ENCODE results near the gene MGAT5.

The MGAT5 gene

GRCh38 chr2:134254824-134255223 is 952 bp downstream of the MGAT5 start:
- Mint-ChIP-seq H3K4me1 (ENCODE audit: low read depth) (peaks cover 94% of the 10 kb centered on the region), H3K9me3 (no peaks in the 10 kb centered on the region), H3K27me3 (no peaks in the 10 kb centered on the region), H3K27ac (no peak overlapping the region), H3K4me3 (no peak overlapping the region), H3K36me3 (ENCODE audit: low read depth) (peaks cover 43% of the 10 kb centered on the region)
- DNase-seq = no peak

- peak overlapping the region; percentile 29 for H3K27ac Mint-ChIP-seq
- H3K4me1 Mint-ChIP-seq (ENCODE audit: low read depth) = peaks cover 95% of the 10 kb centered on the region
- H3K36me3 Mint-ChIP-seq (ENCODE audit: low read depth) = peaks cover 46% of the 10 kb centered on the region
- no peaks in the 10 kb centered on the region for H3K9me3 Mint-ChIP-seq
- no peaks in the 10 kb centered on the region for H3K27me3 Mint-ChIP-seq
- no peak for DNase-seq
- H3K4me3 Mint-ChIP-seq = no peak overlapping the region
These were observed 3.1 kb downstream of the MGAT5 start for GRCh38 chr2:134256956-134257355.

- H3K9me3 Mint-ChIP-seq = no peaks in the 10 kb centered on the region
- H3K4me1 Mint-ChIP-seq (ENCODE audit: low read depth) = peaks cover 95% of the 10 kb centered on the region
- peaks cover 45% of the 10 kb centered on the region for H3K36me3 Mint-ChIP-seq (ENCODE audit: low read depth)
- H3K4me3 Mint-ChIP-seq = no peak overlapping the region
- no peaks in the 10 kb centered on the region for H3K27me3 Mint-ChIP-seq
- no peak for DNase-seq
- peak overlapping the region; percentile 29 for H3K27ac Mint-ChIP-seq
These were observed 3.6 kb downstream of the MGAT5 start for GRCh38 chr2:134257509-134257908.

GRCh38 chr2:134257965-134258683 is 4.3 kb downstream of the MGAT5 start:
- no peak for DNase-seq
- H3K4me3 Mint-ChIP-seq = peak overlapping the region; percentile 21

GRCh38 chr2:134258684-134259388 is 5.0 kb downstream of the MGAT5 start:
- Mint-ChIP-seq H3K27me3 (no peaks in the 10 kb centered on the region), H3K36me3 (ENCODE audit: low read depth) (peaks cover 40% of the 10 kb centered on the region), H3K9me3 (no peaks in the 10 kb centered on the region), H3K4me3 (peak overlapping the region; percentile 21), H3K27ac (peak overlapping the region; percentile 56), H3K4me1 (ENCODE audit: low read depth) (peaks cover 92% of the 10 kb centered on the region)
- peak; percentile 47 for DNase-seq

More at GRCh38 chr2:134257965-134258683, 4.3 kb downstream of the MGAT5 start:
- peak overlapping the region; percentile 56 for H3K27ac Mint-ChIP-seq
- H3K27me3 Mint-ChIP-seq = no peaks in the 10 kb centered on the region
- no peaks in the 10 kb centered on the region for H3K9me3 Mint-ChIP-seq
- peaks cover 95% of the 10 kb centered on the region for H3K4me1 Mint-ChIP-seq (ENCODE audit: low read depth)
- H3K36me3 Mint-ChIP-seq (ENCODE audit: low read depth) = peaks cover 45% of the 10 kb centered on the region

- Mint-ChIP-seq H3K27ac (peak overlapping the region; percentile 66), H3K4me1 (ENCODE audit: low read depth) (peaks cover 85% of the 10 kb centered on the region), H3K9me3 (no peaks in the 10 kb centered on the region), H3K36me3 (ENCODE audit: low read depth) (peaks cover 35% of the 10 kb centered on the region), H3K4me3 (no peak overlapping the region), H3K27me3 (no peaks in the 10 kb centered on the region)
- no peak for DNase-seq
These were observed 5.7 kb downstream of the MGAT5 start for GRCh38 chr2:134259571-134259970.

- Mint-ChIP-seq H3K27ac (no peak overlapping the region), H3K36me3 (ENCODE audit: low read depth) (peaks cover 35% of the 10 kb centered on the region), H3K4me3 (no peak overlapping the region), H3K4me1 (ENCODE audit: low read depth) (peaks cover 81% of the 10 kb centered on the region), H3K27me3 (no peaks in the 10 kb centered on the region), H3K9me3 (no peaks in the 10 kb centered on the region)
- DNase-seq = no peak
These were observed 6.1 kb downstream of the MGAT5 start for GRCh38 chr2:134259994-134260393.

- Mint-ChIP-seq H3K9me3 (no peaks in the 10 kb centered on the region), H3K4me1 (ENCODE audit: low read depth) (peaks cover 76% of the 10 kb centered on the region), H3K27ac (no peak overlapping the region), H3K36me3 (ENCODE audit: low read depth) (peaks cover 31% of the 10 kb centered on the region), H3K27me3 (no peaks in the 10 kb centered on the region), H3K4me3 (no peak overlapping the region)
- no peak for DNase-seq
These were observed 6.8 kb downstream of the MGAT5 start for GRCh38 chr2:134260713-134261112.

- Mint-ChIP-seq H3K9me3 (no peaks in the 10 kb centered on the region), H3K36me3 (ENCODE audit: low read depth) (peaks cover 27% of the 10 kb centered on the region), H3K4me3 (no peak overlapping the region), H3K27me3 (no peaks in the 10 kb centered on the region), H3K4me1 (ENCODE audit: low read depth) (peaks cover 71% of the 10 kb centered on the region), H3K27ac (peak overlapping the region; percentile 58)
- DNase-seq = no peak
These were observed 7.7 kb downstream of the MGAT5 start for GRCh38 chr2:134261398-134262131.

- Mint-ChIP-seq H3K4me3 (no peak overlapping the region), H3K36me3 (ENCODE audit: low read depth) (peaks cover 27% of the 10 kb centered on the region), H3K27ac (peak overlapping the region; percentile 50), H3K27me3 (no peaks in the 10 kb centered on the region), H3K9me3 (no peaks in the 10 kb centered on the region), H3K4me1 (ENCODE audit: low read depth) (peaks cover 69% of the 10 kb centered on the region)
- no peak for DNase-seq
These were observed 8.8 kb downstream of the MGAT5 start for GRCh38 chr2:134262684-134263083.

GRCh38 chr2:134268265-134268664 is 14.4 kb downstream of the MGAT5 start:
- DNase-seq = no peak
- H3K27me3 Mint-ChIP-seq = no peaks in the 10 kb centered on the region
- no peak overlapping the region for H3K4me3 Mint-ChIP-seq
- peaks cover 51% of the 10 kb centered on the region for H3K4me1 Mint-ChIP-seq (ENCODE audit: low read depth)
- peaks cover 57% of the 10 kb centered on the region for H3K36me3 Mint-ChIP-seq (ENCODE audit: low read depth)
- no peak overlapping the region for H3K27ac Mint-ChIP-seq
- H3K9me3 Mint-ChIP-seq = no peaks in the 10 kb centered on the region

- Mint-ChIP-seq H3K27ac (no peak overlapping the region), H3K36me3 (ENCODE audit: low read depth) (peaks cover 64% of the 10 kb centered on the region), H3K4me1 (ENCODE audit: low read depth) (peaks cover 53% of the 10 kb centered on the region), H3K9me3 (no peaks in the 10 kb centered on the region), H3K4me3 (no peak overlapping the region), H3K27me3 (no peaks in the 10 kb centered on the region)
- DNase-seq = no peak
These were observed 15.4 kb downstream of the MGAT5 start for GRCh38 chr2:134269230-134269629.

- no peak for DNase-seq
- Mint-ChIP-seq H3K36me3 (ENCODE audit: low read depth) (peaks cover 64% of the 10 kb centered on the region), H3K4me1 (ENCODE audit: low read depth) (peaks cover 58% of the 10 kb centered on the region), H3K27ac (no peak overlapping the region), H3K9me3 (no peaks in the 10 kb centered on the region), H3K27me3 (no peaks in the 10 kb centered on the region), H3K4me3 (no peak overlapping the region)
These were observed 16.3 kb downstream of the MGAT5 start for GRCh38 chr2:134269972-134270735.

GRCh38 chr2:134271758-134272157 is 17.9 kb downstream of the MGAT5 start:
- peaks cover 63% of the 10 kb centered on the region for H3K4me1 Mint-ChIP-seq (ENCODE audit: low read depth)
- peak overlapping the region; percentile 28 for H3K27ac Mint-ChIP-seq
- no peaks in the 10 kb centered on the region for H3K27me3 Mint-ChIP-seq
- H3K36me3 Mint-ChIP-seq (ENCODE audit: low read depth) = peaks cover 69% of the 10 kb centered on the region
- H3K9me3 Mint-ChIP-seq = no peaks in the 10 kb centered on the region
- no peak overlapping the region for H3K4me3 Mint-ChIP-seq
- DNase-seq = no peak
